Measurements from ENCODE around the gene CDH23.

CDH23 gene

DNA sequence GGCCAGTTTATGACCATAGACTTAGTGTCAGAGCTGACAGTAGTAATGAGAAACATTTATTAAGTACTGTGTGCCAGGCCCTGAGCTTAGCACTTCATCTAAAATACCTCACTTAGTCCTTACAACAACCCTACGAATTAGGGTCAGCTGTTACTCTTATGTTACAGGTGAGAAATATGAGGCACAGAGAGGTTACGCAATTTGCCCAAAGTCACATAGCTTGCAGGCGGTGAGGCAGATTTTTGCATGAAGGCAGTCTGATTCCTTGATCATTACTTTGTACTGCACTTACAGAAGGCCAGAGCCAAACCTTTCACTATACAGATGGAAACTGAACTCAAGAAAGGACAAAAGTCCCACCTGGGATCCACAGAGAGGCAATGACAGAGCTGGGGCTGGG is 10.2 kb downstream of the CDH23 start:
- H3K9ac ChIP-seq, result no peak overlapping the region
- TF ChIP-seq, protein P1, sequence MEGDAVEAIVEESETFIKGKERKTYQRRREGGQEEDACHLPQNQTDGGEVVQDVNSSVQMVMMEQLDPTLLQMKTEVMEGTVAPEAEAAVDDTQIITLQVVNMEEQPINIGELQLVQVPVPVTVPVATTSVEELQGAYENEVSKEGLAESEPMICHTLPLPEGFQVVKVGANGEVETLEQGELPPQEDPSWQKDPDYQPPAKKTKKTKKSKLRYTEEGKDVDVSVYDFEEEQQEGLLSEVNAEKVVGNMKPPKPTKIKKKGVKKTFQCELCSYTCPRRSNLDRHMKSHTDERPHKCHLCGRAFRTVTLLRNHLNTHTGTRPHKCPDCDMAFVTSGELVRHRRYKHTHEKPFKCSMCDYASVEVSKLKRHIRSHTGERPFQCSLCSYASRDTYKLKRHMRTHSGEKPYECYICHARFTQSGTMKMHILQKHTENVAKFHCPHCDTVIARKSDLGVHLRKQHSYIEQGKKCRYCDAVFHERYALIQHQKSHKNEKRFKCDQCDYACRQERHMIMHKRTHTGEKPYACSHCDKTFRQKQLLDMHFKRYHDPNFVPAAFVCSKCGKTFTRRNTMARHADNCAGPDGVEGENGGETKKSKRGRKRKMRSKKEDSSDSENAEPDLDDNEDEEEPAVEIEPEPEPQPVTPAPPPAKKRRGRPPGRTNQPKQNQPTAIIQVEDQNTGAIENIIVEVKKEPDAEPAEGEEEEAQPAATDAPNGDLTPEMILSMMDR (IDR thresholded peaks at IDR 0.05), result no peak
- no peaks in the 10 kb centered on the region for H3K4me1 ChIP-seq
- H2AFZ ChIP-seq, result no peak overlapping the region
- H3K36me3 ChIP-seq (ENCODE audit: control insufficient read depth, insufficient read depth, low read length), result no peaks in the 10 kb centered on the region
- H3K9me3 ChIP-seq (ENCODE audit: control insufficient read depth, low read length), result no peaks in the 10 kb centered on the region
- no peaks in the 10 kb centered on the region for H3K27me3 ChIP-seq (ENCODE audit: control insufficient read depth, insufficient read depth, low read length)
- no peak overlapping the region for H3K4me2 ChIP-seq (ENCODE audit: low read length)
- no peak overlapping the region for H3K27ac ChIP-seq
- peaks cover 4% of the 10 kb centered on the region for H3K79me2 ChIP-seq
- no peak overlapping the region for H3K4me3 ChIP-seq (ENCODE audit: low read depth, low read length)

DNA sequence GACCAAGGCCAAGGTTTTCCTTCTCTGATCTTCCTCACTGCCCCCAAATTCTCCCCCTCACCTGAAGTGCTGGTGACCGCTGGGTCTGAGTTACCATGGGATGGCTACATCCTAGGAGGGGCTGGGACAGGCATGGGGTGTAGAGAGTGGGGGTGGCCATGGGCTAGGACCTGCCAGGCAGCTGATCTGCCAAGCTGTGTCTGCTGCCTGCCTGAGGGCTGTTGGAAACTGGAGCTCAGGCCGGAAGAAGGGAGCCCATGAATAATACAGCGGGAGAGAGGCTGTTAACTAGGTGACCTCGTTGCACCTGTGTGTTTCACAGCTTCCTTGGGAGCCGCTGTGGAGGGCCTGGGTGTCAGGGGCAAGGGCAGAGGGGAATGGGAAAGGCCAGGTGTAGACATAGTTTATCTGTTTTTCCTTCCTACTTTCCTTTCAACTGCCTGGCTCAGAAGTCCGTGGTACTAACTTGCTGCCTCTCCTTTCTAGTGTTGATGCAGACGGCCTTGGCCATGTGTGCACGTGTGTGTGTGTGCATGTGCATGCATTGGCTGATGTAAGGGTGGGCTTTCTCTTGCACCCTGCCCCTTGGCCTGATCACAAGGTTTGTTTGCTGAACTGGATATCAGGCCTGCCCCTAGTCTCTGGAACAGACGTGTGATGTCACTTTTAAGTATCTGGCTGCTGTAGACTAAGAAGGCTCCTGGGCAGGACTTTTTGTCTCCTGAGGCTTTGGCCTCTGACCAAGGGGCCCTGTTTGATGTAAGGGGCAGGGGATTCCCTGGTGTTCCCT is 11.9 kb downstream of the CDH23 start:
- H3K9ac ChIP-seq, result no peak overlapping the region
- no peaks in the 10 kb centered on the region for H3K4me1 ChIP-seq
- H3K4me2 ChIP-seq (ENCODE audit: low read length), result no peak overlapping the region
- H3K36me3 ChIP-seq (ENCODE audit: control insufficient read depth, insufficient read depth, low read length), result no peaks in the 10 kb centered on the region
- H3K27me3 ChIP-seq (ENCODE audit: control insufficient read depth, insufficient read depth, low read length), result no peaks in the 10 kb centered on the region
- TF ChIP-seq, protein P1 (IDR thresholded peaks at IDR 0.05), result no peak
- no peak overlapping the region for H3K4me3 ChIP-seq (ENCODE audit: low read depth, low read length)
- H2AFZ ChIP-seq, result no peak overlapping the region
- H3K79me2 ChIP-seq, result peaks cover 4% of the 10 kb centered on the region
- H3K27ac ChIP-seq, result no peak overlapping the region
- H3K9me3 ChIP-seq (ENCODE audit: control insufficient read depth, low read length), result no peaks in the 10 kb centered on the region

DNA sequence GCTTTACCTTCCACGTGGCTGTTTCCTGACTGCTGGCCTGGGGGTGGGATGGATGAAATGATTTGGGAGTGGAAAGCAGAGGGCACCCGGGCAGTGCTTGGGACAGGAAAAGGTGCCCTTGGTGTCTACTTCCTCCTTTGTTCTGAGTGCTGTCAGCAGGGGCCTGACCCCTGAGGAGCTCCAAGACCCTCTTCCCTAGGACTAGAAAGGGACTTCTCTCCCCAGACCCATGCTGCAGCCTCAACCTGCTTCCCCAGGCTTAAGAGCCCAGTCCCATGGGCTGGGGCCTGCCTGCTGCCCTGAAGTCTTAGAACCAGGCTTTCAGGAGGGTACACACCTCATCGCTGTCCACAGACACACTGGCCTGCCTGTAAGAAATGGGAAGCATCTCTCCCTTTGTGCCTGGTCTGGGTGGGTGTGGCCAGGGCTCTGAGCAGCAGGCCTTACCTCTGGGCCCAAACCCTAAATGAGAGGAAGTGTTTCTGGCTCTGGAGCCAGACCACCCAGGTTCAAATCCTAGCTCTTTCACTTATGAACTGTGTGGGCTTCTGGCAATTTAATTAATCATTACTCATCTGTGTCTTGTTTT is 12.9 kb downstream of the CDH23 start:
- H3K4me3 ChIP-seq (ENCODE audit: low read depth, low read length), result no peak overlapping the region
- H3K79me2 ChIP-seq, result peaks cover 4% of the 10 kb centered on the region
- TF ChIP-seq, protein P1 (IDR thresholded peaks at IDR 0.05), result no peak
- H3K27me3 ChIP-seq (ENCODE audit: control insufficient read depth, insufficient read depth, low read length), result no peaks in the 10 kb centered on the region
- H2AFZ ChIP-seq, result no peak overlapping the region
- H3K9ac ChIP-seq, result no peak overlapping the region
- H3K4me2 ChIP-seq (ENCODE audit: low read length), result no peak overlapping the region
- H3K9me3 ChIP-seq (ENCODE audit: control insufficient read depth, low read length), result no peaks in the 10 kb centered on the region
- H3K27ac ChIP-seq, result no peak overlapping the region
- no peaks in the 10 kb centered on the region for H3K4me1 ChIP-seq
- H3K36me3 ChIP-seq (ENCODE audit: control insufficient read depth, insufficient read depth, low read length), result no peaks in the 10 kb centered on the region

DNA sequence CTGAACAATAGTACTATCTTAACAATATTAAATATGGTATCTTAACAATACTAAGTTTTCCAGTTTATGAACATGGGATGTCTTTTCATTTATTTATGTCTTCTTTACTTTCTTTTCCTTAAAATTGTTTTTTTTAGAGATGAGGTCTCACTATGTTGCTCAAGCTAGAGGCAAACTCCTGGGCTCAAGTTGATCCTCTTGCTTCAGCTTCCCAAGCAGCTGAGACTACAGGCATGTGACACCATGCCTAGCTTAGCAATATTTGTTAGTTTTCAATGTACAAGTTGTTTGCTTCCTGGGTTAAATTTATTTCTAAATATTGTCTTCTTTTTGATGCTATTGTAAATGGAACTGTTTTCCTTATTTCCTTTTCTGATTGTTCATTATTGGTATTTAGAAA is 16.9 kb downstream of the CDH23 start:
- Histone ChIP-seq H2AFZ (no peak overlapping the region), H3K9ac (no peak overlapping the region), H3K4me3 (ENCODE audit: low read depth, low read length) (no peak overlapping the region), H3K27ac (no peak overlapping the region), H3K4me2 (ENCODE audit: low read length) (no peak overlapping the region), H3K79me2 (no peaks in the 10 kb centered on the region), H3K27me3 (ENCODE audit: control insufficient read depth, insufficient read depth, low read length) (no peaks in the 10 kb centered on the region), H3K36me3 (ENCODE audit: control insufficient read depth, insufficient read depth, low read length) (no peaks in the 10 kb centered on the region), H3K4me1 (no peaks in the 10 kb centered on the region), H3K9me3 (ENCODE audit: control insufficient read depth, low read length) (no peaks in the 10 kb centered on the region)
- TF ChIP-seq, protein P1 (IDR thresholded peaks at IDR 0.05), result no peak
